ENCODE results near the gene LGALS9B. TPM values are rescaled to one million over a fixed set of nuclear protein-coding genes. Genes with fewer than 3 reads are reported as not detected.
"Not testable (repeated sequence)": the region's sequence is repeated elsewhere in the genome, so short reads cannot be mapped to it uniquely, and the experiment has no call there.

Gene LGALS9B
- total and polyA plus RNA-seq, 2 donors (not counting 3 experiments of a cell fraction or from before 2014, with no cell fraction given) = not detected

DNA sequence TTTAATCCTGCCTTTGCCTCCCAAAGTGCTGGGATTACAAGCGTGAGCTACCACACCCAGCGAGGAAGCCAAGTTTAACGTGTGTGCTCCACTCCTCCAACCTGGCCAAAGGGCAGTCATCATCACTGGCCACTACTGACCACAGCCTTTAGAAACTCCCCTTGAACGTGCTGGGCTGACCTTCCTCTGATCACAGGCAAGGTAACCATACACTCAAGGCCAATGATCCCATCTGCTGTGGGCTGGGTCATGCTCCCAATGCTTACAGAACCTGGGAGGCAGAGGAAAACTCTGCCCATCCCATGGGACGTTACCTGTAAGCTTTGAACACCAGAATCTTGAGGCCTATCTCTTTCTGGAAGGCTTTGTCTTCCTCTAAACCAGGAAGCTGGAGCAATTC, 51.9 kb downstream of the LGALS9B start:
- intact Hi-C loops (cut with micrococcal nuclease); H3K4me1 ChIP-seq (ENCODE audit: control insufficient read depth, extremely low read depth, insufficient read depth, low read length); FAIRE-seq; H2AFZ ChIP-seq (ENCODE audit: low read depth, low read length); H3K79me2 ChIP-seq (ENCODE audit: control insufficient read depth, insufficient read depth, low read length); H3K9me3 ChIP-seq (replicated peaks; ENCODE audit: control insufficient read depth, insufficient read depth, low read length); DNase-seq (ENCODE audit: low read depth, low spot score); H3K27ac ChIP-seq (ENCODE audit: insufficient read depth, low read depth, low read length); H3K4me2 ChIP-seq (ENCODE audit: insufficient read depth, low read length); BruUV-seq (replicated peaks); H3K9me1 ChIP-seq (replicated peaks; ENCODE audit: control insufficient read depth, extremely low read depth, insufficient read depth, low read length); CTCF ChIA-PET; H3K27me3 ChIP-seq (ENCODE audit: control insufficient read depth in 2 of 2, insufficient read depth in 2 of 2, low read length in 2 of 2); H4K20me1 ChIP-seq (replicated peaks; ENCODE audit: control insufficient read depth, extremely low read depth, insufficient read depth, low read length); H3K4me3 ChIP-seq (replicated peaks in 1 of 3; ENCODE audit: insufficient read depth in 1 of 3, low read depth in 1 of 3, low read length in 3 of 3); H3K36me3 ChIP-seq (ENCODE audit: control insufficient read depth in 2 of 2, extremely low read depth in 1 of 2, insufficient read depth in 2 of 2, low read length in 2 of 2); H3K9ac ChIP-seq (replicated peaks; ENCODE audit: extremely low read depth, insufficient read depth, low read length); dilution Hi-C loops (cut with MboI; ENCODE audit: extremely low pct_ligation_motif_present, low sequenced_read_pairs); POLR2A ChIA-PET: not testable (repeated sequence)

DNA sequence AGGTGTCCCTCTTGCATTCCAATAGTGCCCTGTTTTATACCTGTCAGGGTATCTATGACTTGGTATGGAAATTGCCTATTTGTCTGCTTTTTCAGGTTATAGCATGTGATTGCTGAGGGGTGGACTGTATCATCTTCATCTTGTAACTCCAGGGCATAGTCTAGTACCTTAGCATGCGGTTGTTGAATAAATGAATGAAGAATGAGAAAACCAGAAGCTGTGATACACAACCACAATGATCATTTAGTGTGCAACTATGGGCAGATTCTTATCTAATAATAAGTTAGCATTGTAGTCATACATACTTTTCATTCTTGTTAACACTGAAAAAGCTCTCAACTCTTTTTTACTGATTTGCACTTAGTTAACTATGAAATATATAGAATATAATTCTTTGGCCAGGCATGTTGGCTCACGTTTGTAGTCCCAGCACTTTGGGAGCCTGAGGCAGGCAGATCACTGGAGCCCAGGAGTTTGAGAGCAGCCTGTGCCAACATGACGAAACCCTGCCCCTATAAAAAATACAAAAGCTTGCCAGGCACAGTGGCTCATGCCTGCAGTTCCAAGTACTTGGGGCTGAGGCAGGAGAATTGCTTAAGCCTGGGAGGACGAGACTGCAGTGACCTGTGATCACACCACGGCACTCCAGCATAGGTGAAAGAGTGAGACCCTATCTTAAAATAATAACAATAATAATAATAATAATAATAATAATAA, 65.9 kb downstream of the LGALS9B start:
- H3K27ac ChIP-seq (ENCODE audit: insufficient read depth, low read depth, low read length); FAIRE-seq; H2AFZ ChIP-seq (ENCODE audit: low read depth, low read length); CTCF ChIA-PET; H3K4me1 ChIP-seq (ENCODE audit: control insufficient read depth, extremely low read depth, insufficient read depth, low read length); DNase-seq (ENCODE audit: low read depth, low spot score); H3K36me3 ChIP-seq (ENCODE audit: control insufficient read depth in 2 of 2, extremely low read depth in 1 of 2, insufficient read depth in 2 of 2, low read length in 2 of 2); H3K9me3 ChIP-seq (replicated peaks; ENCODE audit: control insufficient read depth, insufficient read depth, low read length); H3K4me3 ChIP-seq (replicated peaks in 1 of 3; ENCODE audit: insufficient read depth in 1 of 3, low read depth in 1 of 3, low read length in 3 of 3); POLR2A ChIA-PET; H3K9me1 ChIP-seq (replicated peaks; ENCODE audit: control insufficient read depth, extremely low read depth, insufficient read depth, low read length); dilution Hi-C loops (cut with MboI; ENCODE audit: extremely low pct_ligation_motif_present, low sequenced_read_pairs); intact Hi-C loops (cut with micrococcal nuclease); H3K79me2 ChIP-seq (ENCODE audit: control insufficient read depth, insufficient read depth, low read length); H3K27me3 ChIP-seq (ENCODE audit: control insufficient read depth in 2 of 2, insufficient read depth in 2 of 2, low read length in 2 of 2); H4K20me1 ChIP-seq (replicated peaks; ENCODE audit: control insufficient read depth, extremely low read depth, insufficient read depth, low read length); BruUV-seq (replicated peaks); H3K9ac ChIP-seq (replicated peaks; ENCODE audit: extremely low read depth, insufficient read depth, low read length); H3K4me2 ChIP-seq (ENCODE audit: insufficient read depth, low read length): not testable (repeated sequence)

DNA sequence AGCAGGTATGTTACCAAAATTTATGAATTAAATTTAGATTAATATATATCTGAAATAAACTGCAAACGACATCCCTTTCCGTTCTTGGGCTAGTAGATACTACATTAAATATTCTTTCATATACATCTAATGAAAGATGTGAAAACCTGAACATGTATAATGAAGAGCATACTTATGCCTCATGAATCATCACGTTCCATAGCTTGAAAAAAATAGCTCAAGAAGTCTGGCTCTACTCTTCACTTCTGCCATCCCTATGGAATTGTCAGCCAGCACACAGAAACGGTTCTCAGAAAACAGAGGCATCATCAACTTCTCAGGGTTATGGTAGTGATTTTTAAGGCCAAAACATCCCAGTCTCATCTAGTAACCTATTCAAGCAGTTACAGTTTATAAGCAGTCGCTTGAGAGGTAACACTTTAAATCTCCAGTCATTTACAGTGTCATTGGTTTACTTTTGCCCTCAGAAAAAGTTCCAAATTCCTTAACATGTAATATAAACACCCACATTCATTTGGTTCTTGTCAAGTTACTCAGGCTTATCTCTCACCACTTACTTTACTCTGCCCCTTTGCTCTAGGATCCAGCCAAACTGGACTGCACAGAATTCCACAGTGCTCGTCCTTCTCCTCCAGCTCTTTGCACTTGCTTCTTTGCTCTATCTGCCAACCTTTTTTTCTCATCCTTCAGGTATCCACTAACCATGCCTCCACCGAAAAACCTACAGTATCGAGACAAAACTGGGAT, 66.6 kb downstream of the LGALS9B start:
- H3K9me1 ChIP-seq (replicated peaks; ENCODE audit: control insufficient read depth, extremely low read depth, insufficient read depth, low read length); FAIRE-seq; dilution Hi-C loops (cut with MboI; ENCODE audit: extremely low pct_ligation_motif_present, low sequenced_read_pairs); H3K27ac ChIP-seq (ENCODE audit: insufficient read depth, low read depth, low read length); intact Hi-C loops (cut with micrococcal nuclease); H4K20me1 ChIP-seq (replicated peaks; ENCODE audit: control insufficient read depth, extremely low read depth, insufficient read depth, low read length); H2AFZ ChIP-seq (ENCODE audit: low read depth, low read length); H3K9ac ChIP-seq (replicated peaks; ENCODE audit: extremely low read depth, insufficient read depth, low read length); H3K36me3 ChIP-seq (ENCODE audit: control insufficient read depth in 2 of 2, extremely low read depth in 1 of 2, insufficient read depth in 2 of 2, low read length in 2 of 2); H3K9me3 ChIP-seq (replicated peaks; ENCODE audit: control insufficient read depth, insufficient read depth, low read length); BruUV-seq (replicated peaks); H3K4me1 ChIP-seq (ENCODE audit: control insufficient read depth, extremely low read depth, insufficient read depth, low read length); H3K27me3 ChIP-seq (ENCODE audit: control insufficient read depth in 2 of 2, insufficient read depth in 2 of 2, low read length in 2 of 2); H3K4me3 ChIP-seq (replicated peaks in 1 of 3; ENCODE audit: insufficient read depth in 1 of 3, low read depth in 1 of 3, low read length in 3 of 3); H3K79me2 ChIP-seq (ENCODE audit: control insufficient read depth, insufficient read depth, low read length); CTCF ChIA-PET; POLR2A ChIA-PET; H3K4me2 ChIP-seq (ENCODE audit: insufficient read depth, low read length); DNase-seq (ENCODE audit: low read depth, low spot score): not testable (repeated sequence)

Data from endothelial cell of umbilical vein (primary cell).